ENCODE measurements around the gene ACTN2. TPM values are rescaled to one million over a fixed set of nuclear protein-coding genes. Genes with fewer than 3 reads are reported as not detected.

Gene ACTN2
- total RNA-seq, 1 donor from 2014 or later: 0.52 TPM

GRCh38 chr1:236734141-236734765 is 48.0 kb downstream of the ACTN2 start:
- no peak overlapping the region for H3K4me3 Mint-ChIP-seq
- peaks cover 3% of the 10 kb centered on the region for H3K27me3 Mint-ChIP-seq (ENCODE audit: insufficient read depth, low read depth)

GRCh38 chr1:236736761-236737160 is 50.5 kb downstream of the ACTN2 start:
- Histone ChIP-seq H3K4me1 (no peaks in the 10 kb centered on the region), H3F3A (ENCODE audit: low read depth) (no peaks in the 10 kb centered on the region), H3K4me2 (no peak overlapping the region), H3K36me3 (no peaks in the 10 kb centered on the region), H3K27me3 (no peaks in the 10 kb centered on the region), H2AFZ (replicated peaks) (no peak overlapping the region), H3K4me3 (no peak overlapping the region), H3K9ac (no peak overlapping the region), H3K79me2 (ENCODE audit: low read depth) (no peaks in the 10 kb centered on the region), H3K9me3 (ENCODE audit: low read depth) (no peaks in the 10 kb centered on the region), H4K20me1 (ENCODE audit: low read depth) (no peaks in the 10 kb centered on the region), H3K27ac (no peak overlapping the region)
- Mint-ChIP-seq H3K9me3 (peaks cover 3% of the 10 kb centered on the region), H3K4me3 (no peak overlapping the region), H3K36me3 (peaks cover 9% of the 10 kb centered on the region), H3K27ac (no peak overlapping the region), H3K27me3 (ENCODE audit: insufficient read depth, low read depth) (peaks cover 5% of the 10 kb centered on the region), H3K4me1 (peaks cover 5% of the 10 kb centered on the region)
- TF ChIP-seq EZH2phosphoT487 (IDR thresholded peaks at IDR 0.05): no peak
- no peak for TF ChIP-seq CTCF (IDR thresholded peaks at IDR 0.05)
- TF ChIP-seq EZH2 (IDR thresholded peaks at IDR 0.05): no peak
- DNase-seq (ENCODE audit: low spot score): no peak

More at GRCh38 chr1:236734141-236734765, 48.0 kb downstream of the ACTN2 start:
- Histone ChIP-seq H3K27ac (no peak overlapping the region), H3K9me3 (ENCODE audit: low read depth) (no peaks in the 10 kb centered on the region), H3K4me2 (no peak overlapping the region), H3K4me1 (no peaks in the 10 kb centered on the region), H3K27me3 (no peaks in the 10 kb centered on the region), H2AFZ (replicated peaks) (no peak overlapping the region), H3K9ac (no peak overlapping the region), H3F3A (ENCODE audit: low read depth) (no peaks in the 10 kb centered on the region), H3K4me3 (no peak overlapping the region), H3K79me2 (ENCODE audit: low read depth) (no peaks in the 10 kb centered on the region), H3K36me3 (no peaks in the 10 kb centered on the region), H4K20me1 (ENCODE audit: low read depth) (no peaks in the 10 kb centered on the region)
- Mint-ChIP-seq H3K9me3 (no peaks in the 10 kb centered on the region), H3K27ac (no peak overlapping the region), H3K4me1 (no peaks in the 10 kb centered on the region), H3K36me3 (peaks cover 3% of the 10 kb centered on the region)
- no peak for DNase-seq (ENCODE audit: low spot score)
- TF ChIP-seq EZH2 (IDR thresholded peaks at IDR 0.05) (no peak), CTCF (IDR thresholded peaks at IDR 0.05) (no peak), EZH2phosphoT487 (IDR thresholded peaks at IDR 0.05) (no peak)

- Mint-ChIP-seq H3K36me3 (peaks cover 9% of the 10 kb centered on the region), H3K9me3 (peaks cover 3% of the 10 kb centered on the region), H3K4me1 (peaks cover 5% of the 10 kb centered on the region), H3K27me3 (ENCODE audit: insufficient read depth, low read depth) (peaks cover 2% of the 10 kb centered on the region), H3K4me3 (no peak overlapping the region), H3K27ac (no peak overlapping the region)
- Histone ChIP-seq H3K27me3 (no peaks in the 10 kb centered on the region), H2AFZ (replicated peaks) (no peak overlapping the region), H3K9ac (no peak overlapping the region), H3K4me3 (no peak overlapping the region), H3F3A (ENCODE audit: low read depth) (no peaks in the 10 kb centered on the region), H3K4me2 (no peak overlapping the region), H3K36me3 (no peaks in the 10 kb centered on the region), H3K27ac (no peak overlapping the region), H3K9me3 (ENCODE audit: low read depth) (no peaks in the 10 kb centered on the region), H3K4me1 (no peaks in the 10 kb centered on the region), H3K79me2 (ENCODE audit: low read depth) (no peaks in the 10 kb centered on the region), H4K20me1 (ENCODE audit: low read depth) (no peaks in the 10 kb centered on the region)
- no peak for DNase-seq (ENCODE audit: low spot score)
- TF ChIP-seq CTCF (IDR thresholded peaks at IDR 0.05): no peak
- TF ChIP-seq EZH2 (IDR thresholded peaks at IDR 0.05): no peak
- TF ChIP-seq EZH2phosphoT487 (IDR thresholded peaks at IDR 0.05): no peak
Observed at GRCh38 chr1:236741753-236742152, 55.5 kb downstream of the ACTN2 start.

Data from neural progenitor cell (in vitro differentiated cells).